ENCODE data around the gene NCOA1. TPM values are rescaled to one million over a fixed set of nuclear protein-coding genes. Genes with fewer than 3 reads are reported as not detected.

NCOA1 gene
- total RNA-seq, 1 donor from 2014 or later: 41.7 TPM

- DNase-seq (ENCODE audit: low spot score): peak; percentile 82
Observed at GRCh38 chr2:24819442-24820174, 328.6 kb downstream of the NCOA1 start.

DNA sequence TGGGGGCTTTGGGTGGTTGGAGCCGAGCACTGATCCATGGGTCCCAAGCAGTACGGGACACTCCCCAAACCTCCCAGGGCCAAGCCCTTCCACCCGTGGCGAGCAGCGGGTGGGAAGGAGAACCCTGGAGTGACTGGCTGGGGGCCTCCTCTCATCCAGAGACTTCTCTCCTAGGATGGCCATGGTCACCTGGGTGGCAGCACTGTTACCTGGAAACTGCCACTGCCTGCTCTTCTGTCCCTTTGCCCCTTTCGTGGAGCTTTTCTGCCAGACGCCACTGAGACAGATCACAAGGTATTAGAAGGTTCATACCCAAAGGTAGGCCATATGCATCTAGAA, 329.1 kb downstream of the NCOA1 start:
- peak; percentile 18 for DNase-seq (ENCODE audit: low spot score)

Other genes with a start within 250 kb of the NCOA1 start
- 66.2 TPM for gene ITSN2, start 130.7 kb upstream of the NCOA1 start, total RNA-seq

Measured in mesenteric fat pad (tissue), 1 donor.